Measurements from ENCODE around the gene CDK11A.
"Not testable (repeated sequence)": the region's sequence is repeated elsewhere in the genome, so short reads cannot be mapped to it uniquely, and the experiment has no call there.

The CDK11A gene

GRCh38 chr1:1754051-1754815 is 30.1 kb upstream of the CDK11A start:
- no peak for DNase-seq (ENCODE audit: low read depth)

- DNase-seq (ENCODE audit: low read depth), result no peak
Observed at GRCh38 chr1:1753607-1754005, 29.4 kb upstream of the CDK11A start.

- no peak for DNase-seq (ENCODE audit: low read depth)
Observed at GRCh38 chr1:1752636-1753606, 28.8 kb upstream of the CDK11A start.

DNA sequence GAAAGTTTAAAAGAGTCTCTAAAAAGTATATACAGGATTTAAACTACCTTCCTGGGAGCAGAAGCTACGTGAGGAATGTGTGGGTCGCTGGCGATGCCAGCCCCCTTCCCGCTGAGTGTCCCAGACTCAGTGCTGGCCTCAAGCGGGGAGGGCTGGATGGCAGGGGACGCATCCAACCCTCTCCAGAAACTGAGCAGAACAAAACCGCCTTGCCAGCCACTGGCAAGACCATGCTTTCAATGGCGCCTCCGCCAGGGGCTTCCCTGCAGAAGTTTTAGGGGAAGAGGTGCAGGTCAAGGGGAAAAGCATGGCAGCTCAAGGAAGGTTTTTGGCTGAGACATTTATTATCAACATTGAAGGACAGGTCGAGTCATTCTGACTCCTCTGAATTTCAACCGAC is 28.0 kb upstream of the CDK11A start:
- DNase-seq (ENCODE audit: low read depth), result no peak

- DNase-seq (ENCODE audit: low read depth), result not testable (repeated sequence)
Observed at GRCh38 chr1:1749941-1750340, 25.8 kb upstream of the CDK11A start.

- DNase-seq (ENCODE audit: low read depth), result no peak
Observed at GRCh38 chr1:1748686-1749321, 24.6 kb upstream of the CDK11A start.

DNA sequence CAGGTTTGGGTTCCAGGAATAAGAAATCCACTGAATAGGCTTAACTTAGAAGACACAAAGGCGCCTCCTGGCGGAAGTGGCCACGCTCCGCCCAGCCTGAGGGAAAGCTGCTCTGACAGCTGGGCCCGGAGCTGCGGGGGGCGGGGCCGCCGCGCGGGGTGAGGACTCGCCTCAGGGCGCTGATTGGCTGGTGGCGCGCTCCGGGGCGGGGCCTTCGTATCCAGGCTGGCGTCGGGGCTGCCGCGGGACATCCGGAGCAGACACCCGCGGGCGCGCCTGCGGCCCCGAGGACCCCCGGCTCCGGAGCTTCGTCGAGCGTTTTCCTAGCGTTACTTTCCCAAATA is 22.4 kb upstream of the CDK11A start:
- DNase-seq (ENCODE audit: low read depth), result not testable (repeated sequence)

DNA sequence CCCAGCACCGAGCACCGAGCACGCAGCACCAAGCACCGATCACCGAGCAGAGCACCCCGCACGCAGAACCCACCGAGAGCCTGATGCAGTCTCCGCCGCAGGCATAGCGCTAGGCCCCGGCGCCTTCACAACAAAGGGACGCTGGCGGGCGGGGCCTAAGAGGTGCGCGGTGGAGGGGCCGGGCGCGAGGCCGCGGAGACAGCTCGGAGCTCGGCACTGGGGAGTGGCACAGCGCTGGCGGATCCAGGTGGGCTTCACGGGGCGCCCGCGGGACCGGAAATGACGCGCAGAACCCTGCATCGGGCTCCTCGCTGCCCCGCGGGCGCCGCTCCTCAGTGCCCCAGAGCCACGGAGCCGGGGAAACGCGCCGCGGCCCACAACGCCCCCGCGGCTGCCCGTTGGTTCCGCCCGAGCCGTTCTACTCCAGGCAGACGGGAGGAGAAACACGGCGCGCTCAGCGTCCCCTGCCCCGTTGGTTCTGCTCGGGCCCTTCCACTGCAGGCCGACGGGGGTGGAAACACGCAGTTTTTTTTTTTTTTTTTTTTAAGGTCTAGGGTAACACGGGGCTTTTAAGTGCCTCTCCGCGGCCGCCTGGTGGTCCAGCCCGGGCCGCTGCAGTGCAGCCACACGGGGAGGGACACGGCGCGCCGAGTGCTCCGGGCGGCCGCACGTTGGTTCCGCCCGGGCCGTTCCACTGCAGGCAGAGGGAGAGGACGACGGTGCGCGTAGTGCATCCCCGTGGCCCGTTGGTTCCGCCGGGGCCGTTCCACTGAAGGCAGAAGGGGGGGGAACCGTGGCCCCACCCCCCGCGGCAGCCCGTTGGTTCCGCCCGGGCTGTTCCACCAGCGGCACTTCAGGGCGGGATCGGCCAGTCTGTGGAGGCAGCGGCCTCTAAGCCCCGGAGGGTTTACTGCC is 21.8 kb upstream of the CDK11A start:
- peak; percentile 92 for DNase-seq (ENCODE audit: low read depth)

- not testable (repeated sequence) for DNase-seq (ENCODE audit: low read depth)
Observed at GRCh38 chr1:1742529-1742928, 18.4 kb upstream of the CDK11A start.

DNA sequence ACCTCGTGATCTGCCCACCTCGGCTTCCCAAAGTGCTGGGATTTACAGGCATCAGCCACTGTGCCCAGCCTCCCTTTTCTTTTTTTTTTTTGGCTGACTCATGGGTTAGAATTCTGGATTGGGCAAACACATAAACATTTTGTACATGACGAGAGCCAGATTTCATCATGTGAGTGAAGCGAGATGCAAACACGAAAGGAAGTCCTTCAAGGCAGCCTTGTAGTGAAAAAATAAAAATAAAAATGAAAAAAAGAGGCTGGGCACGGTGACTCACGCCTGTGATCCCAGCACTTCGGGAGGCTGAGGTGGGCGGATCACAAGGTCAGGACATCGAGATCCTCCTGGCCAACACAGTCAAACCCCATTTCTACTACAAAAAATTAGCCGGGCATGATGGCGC is 16.9 kb upstream of the CDK11A start:
- not testable (repeated sequence) for DNase-seq (ENCODE audit: low read depth)

- not testable (repeated sequence) for DNase-seq (ENCODE audit: low read depth)
Observed at GRCh38 chr1:1738799-1739337, 14.7 kb upstream of the CDK11A start.

DNA sequence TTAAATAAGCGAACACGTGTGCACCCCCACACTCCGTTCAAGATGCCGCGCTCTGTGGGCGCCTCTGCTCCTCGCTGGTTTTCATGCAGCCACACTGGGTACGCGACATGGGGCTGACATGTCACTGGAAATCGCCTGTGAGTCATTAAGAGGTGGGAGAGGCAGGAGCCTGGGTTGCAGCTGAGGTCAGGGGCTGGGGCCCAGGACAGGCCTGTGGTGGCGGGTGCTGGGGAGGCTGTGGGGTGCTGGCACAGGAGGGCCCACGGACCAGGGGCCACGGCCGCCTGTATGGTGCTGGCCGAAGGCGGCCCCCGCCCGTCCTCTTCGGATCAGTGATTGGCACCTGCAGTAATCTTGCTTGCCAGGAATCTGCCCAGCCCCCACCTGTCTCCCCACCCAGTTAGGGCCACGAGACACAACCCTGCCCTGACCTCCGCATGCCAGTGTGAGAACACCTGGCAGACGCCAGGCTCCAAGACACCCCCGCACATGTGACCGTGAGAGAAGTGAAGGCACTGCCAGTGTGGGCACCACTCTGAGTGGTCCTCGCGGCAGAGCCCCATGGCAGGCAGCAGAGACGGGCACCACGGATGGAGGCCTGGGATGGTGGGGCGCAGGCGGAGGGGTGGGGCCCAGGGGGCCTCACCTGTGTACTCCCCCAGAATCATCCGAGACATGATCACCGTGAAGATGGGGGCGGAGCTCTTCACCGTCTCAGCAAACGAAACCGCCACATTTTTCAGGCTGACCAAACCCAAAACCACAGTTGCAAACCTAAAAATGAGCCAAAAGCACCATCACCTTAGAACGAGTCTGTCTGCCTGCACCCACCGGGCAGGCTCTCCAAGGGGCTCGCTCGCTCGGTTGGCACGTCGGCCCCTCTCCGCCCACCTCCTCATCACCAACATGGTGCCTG is 13.8 kb upstream of the CDK11A start:
- DNase-seq (ENCODE audit: low read depth), result not testable (repeated sequence)

GRCh38 chr1:1732381-1732780 is 8.2 kb upstream of the CDK11A start:
- DNase-seq (ENCODE audit: low read depth), result no peak

GRCh38 chr1:1730870-1731269 is 6.7 kb upstream of the CDK11A start:
- no peak for DNase-seq (ENCODE audit: low read depth)

DNA sequence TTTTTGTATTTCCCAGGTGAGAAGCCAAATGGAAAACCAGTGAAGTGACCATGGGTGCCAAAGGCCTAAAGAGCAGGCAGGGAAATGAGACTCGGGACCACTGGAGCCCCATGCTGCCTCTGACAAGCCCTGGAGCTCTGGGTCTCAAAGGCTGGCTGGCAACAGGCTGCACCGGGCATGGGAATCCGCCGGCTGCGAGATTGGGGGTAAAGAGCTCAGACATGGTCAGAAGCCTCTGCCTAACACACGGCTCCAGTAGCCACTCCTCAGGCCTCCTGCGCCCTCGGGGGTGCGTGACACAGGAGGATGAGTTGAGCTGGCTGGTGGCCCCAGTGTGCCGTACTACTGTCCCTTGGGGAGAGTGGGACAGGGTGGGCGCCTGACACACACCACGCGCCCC is 6.1 kb upstream of the CDK11A start:
- not testable (repeated sequence) for DNase-seq (ENCODE audit: low read depth)

DNA sequence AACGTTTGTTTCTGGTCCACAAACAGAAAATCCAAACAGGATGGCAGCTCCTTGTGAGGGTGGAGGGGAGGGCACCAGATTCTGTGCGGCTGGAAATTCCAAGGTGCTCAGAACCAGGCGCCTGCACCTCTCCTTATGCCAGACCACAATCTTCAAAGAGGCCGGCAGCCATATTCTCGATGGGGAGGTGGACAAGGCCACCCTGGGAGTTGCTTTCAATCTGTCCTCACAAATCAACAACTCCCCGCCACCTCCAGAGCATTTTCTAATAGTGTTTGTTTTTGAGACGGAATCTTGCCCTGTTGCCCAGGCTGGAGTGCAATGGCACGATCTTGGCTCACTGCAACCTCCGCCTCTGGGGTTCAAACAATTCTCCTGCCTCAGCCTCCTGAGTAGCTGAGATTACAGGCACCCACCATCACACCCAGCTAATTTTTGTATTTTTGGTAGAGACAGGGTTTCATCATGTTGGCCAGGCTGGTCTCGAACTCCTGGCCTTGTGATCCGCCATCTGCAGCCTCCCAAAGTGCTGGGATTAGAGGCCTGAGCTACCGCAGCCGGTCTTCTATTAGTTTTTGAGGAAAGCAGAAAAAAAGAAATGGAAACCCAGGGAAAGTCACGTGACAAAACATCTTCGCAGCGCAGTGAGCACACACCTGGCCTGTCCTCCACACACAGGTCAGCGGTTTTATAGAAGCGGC is 5.1 kb upstream of the CDK11A start:
- not testable (repeated sequence) for DNase-seq (ENCODE audit: low read depth)

DNA sequence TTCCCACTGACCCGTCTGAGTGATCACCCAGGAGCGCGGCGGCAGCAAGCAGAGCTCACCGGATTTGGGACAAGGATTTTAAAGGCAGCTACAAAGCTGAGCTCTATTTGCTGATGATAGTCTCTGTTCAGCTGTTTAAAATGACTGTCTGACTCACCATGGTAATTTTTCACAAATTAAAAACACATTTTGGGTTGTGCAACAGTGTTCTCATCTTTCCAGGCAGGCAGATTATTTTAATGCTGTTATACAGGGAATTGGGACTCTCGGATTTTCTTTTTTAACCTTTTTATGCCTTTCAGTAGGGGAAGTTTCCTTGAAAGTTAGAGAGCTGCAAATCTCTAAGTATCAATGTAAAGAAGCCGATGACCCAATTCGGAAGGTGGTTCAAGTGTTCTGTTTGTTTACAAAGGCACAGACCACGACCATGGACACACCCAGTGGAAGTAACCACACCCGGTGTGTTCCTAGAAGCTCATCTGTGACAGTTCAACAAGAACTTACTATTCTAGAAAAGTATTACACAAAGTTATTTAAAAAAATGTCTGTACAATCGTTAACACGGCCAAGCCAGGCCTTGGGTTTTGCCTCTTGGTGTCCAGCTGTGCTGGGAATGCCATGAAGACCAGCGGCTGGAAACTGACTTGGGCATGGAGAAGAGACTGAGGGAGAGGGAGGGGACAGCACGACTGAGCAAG is 4.3 kb upstream of the CDK11A start:
- not testable (repeated sequence) for DNase-seq (ENCODE audit: low read depth)

DNA sequence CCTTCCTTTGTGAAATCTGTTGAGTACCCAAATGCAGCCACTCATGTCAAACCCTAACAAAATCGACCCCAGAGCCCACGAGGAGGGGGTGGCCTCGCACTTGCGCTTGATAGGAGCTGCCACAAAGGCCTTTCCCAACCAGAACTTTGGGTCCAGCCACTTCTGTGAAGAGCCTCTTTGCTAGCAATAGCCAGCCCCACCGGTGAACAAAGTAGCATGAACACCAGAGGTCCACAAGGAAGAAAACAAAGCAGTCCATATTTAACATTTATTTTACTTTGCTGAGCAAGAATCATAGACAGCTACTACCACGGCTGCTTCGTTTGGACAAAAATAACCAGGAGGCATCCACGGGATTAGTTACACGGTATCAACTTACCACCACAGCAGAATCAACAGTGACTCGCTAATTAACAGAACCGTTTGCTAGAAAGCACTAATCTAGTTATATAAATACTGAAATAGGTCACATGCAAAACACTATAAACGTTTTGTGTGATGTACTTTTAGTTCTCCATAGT is 3.0 kb upstream of the CDK11A start:
- DNase-seq (ENCODE audit: low read depth), result not testable (repeated sequence)

DNA sequence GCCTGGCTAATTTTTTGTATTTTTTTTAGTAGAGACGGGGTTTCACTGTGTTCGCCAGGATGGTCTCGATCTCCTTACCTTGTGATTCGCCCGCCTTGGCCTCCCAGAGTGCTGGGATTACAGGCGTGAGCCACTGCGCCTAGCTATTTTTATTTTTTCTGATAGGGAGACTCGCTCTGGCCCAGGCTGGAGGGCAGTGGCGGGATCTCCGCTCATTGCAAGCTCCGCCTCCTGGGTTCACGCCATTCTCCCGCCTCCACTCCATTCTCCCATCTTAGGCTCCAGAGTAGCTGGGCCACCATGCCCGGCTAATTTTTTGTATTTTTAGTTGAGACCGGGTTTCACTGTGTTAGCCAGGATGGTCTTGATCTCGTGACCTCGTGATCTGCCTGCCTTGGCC is 1.9 kb upstream of the CDK11A start:
- not testable (repeated sequence) for DNase-seq (ENCODE audit: low read depth)

Measured in activated T-cell treated with anti-CD3 and anti-CD28 coated beads for 48 hours (primary cell).